Endothelial cell (in vitro differentiated cells): ENCODE data around the gene RGL3. TPM values are rescaled to one million over a fixed set of nuclear protein-coding genes. Genes with fewer than 3 reads are reported as not detected.
"Not testable (repeated sequence)": the region's sequence is repeated elsewhere in the genome, so short reads cannot be mapped to it uniquely, and the experiment has no call there.

Experiments
- DNase-seq: peaks from one replicate; pipeline ENCODE4 v3.0.0; 2021; ENCODE audit warnings: low spot score
- H3K27ac Mint-ChIP-seq: one replicate; pipeline ENCODE4 v1.8.0; 2021; ENCODE audit warnings: mixed read lengths, inconsistent platforms; ENCODE audit not compliant: unreplicated experiment
- H3K27me3 Mint-ChIP-seq: one replicate; pipeline ENCODE4 v1.8.0; 2021; ENCODE audit warnings: mild to moderate bottlenecking, moderate library complexity, mixed read lengths, inconsistent platforms; ENCODE audit not compliant: unreplicated experiment
- H3K36me3 Mint-ChIP-seq: one replicate; pipeline ENCODE4 v1.8.0; 2021; ENCODE audit warnings: mild to moderate bottlenecking, low read depth, mixed read lengths, inconsistent platforms; ENCODE audit not compliant: unreplicated experiment
- H3K4me1 Mint-ChIP-seq: one replicate; pipeline ENCODE4 v1.8.0; 2021; ENCODE audit warnings: mild to moderate bottlenecking, mixed read lengths, inconsistent platforms; ENCODE audit not compliant: unreplicated experiment
- H3K4me3 Mint-ChIP-seq: one replicate; pipeline ENCODE4 v1.8.0; 2021; ENCODE audit warnings: mild to moderate bottlenecking, mixed read lengths, inconsistent platforms; ENCODE audit not compliant: unreplicated experiment
- H3K9me3 Mint-ChIP-seq: one replicate; pipeline ENCODE4 v1.8.0; 2021; ENCODE audit warnings: mixed read lengths, inconsistent platforms; ENCODE audit not compliant: unreplicated experiment
- total RNA-seq: library from RNA; stranded (reverse); fragmentation: NEBNext Ultra II Directional; extraction: Animal tissue kit (Norgen Biotek cat#: 25700); gene quantifications from one replicate; pipeline ENCODE4 v1.2.1, GENCODE V29; 2021; ENCODE audit not compliant: unreplicated experiment
- TF ChIP-seq, protein P1 (sequence below): fragments of 200-600 bp; sonication (generic); IDR thresholded peaks from one replicate; pipeline ENCODE4 v1.5.0; 2021; ENCODE audit warnings: antibody characterized with exemption; ENCODE audit not compliant: unreplicated experiment

Gene RGL3
- total RNA-seq, 1 donor from 2014 or later, result 0.69 TPM

DNA sequence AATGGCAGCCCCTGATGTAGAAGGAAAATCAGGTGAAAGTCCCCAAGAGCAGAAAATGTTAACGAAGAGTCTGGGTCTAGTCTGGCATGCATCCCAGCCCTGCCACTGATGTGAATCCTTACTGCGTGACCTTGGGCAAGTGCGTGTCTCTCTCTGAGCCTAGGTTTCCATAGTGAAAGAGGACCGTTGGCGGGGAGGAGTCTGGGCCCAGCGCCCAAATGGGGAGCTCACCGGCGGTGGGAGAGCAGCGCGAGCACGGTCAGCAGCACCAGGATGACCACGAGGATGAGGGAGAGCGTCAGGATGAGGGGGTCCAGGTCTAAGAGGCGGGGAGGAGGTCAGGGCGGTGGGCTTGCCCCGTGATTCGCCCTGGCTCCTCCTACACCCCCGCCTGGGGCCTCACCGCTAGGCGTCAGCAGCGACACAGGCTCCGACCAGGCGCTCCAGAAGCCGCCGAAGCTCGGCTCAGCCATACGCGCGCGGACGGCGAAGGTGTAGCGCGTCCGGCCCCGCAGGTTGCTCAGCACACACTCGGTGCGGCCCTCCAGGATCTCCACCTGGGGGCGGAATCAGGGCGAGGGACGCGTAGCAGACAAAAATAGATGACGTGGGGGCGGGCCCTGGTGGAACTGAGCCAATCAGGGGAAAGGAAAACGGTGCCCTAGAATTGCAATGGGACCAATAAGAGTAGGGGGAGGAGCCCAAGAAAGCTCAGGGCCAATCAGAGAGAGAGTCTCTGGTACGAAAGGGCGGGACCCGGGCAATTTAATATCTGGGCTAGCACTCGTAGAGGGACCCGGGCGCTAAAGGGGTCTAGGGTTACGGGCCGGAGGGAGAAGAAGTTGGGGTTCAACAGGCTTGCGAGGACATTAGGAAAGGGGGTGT lies 38.2 kb downstream of the RGL3 start:
- DNase-seq, result peak; percentile 90
- peak overlapping the region; percentile 76 for H3K27ac Mint-ChIP-seq
- TF ChIP-seq, protein P1, sequence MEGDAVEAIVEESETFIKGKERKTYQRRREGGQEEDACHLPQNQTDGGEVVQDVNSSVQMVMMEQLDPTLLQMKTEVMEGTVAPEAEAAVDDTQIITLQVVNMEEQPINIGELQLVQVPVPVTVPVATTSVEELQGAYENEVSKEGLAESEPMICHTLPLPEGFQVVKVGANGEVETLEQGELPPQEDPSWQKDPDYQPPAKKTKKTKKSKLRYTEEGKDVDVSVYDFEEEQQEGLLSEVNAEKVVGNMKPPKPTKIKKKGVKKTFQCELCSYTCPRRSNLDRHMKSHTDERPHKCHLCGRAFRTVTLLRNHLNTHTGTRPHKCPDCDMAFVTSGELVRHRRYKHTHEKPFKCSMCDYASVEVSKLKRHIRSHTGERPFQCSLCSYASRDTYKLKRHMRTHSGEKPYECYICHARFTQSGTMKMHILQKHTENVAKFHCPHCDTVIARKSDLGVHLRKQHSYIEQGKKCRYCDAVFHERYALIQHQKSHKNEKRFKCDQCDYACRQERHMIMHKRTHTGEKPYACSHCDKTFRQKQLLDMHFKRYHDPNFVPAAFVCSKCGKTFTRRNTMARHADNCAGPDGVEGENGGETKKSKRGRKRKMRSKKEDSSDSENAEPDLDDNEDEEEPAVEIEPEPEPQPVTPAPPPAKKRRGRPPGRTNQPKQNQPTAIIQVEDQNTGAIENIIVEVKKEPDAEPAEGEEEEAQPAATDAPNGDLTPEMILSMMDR, result peak; percentile 56
- H3K4me1 Mint-ChIP-seq, result peaks cover 26% of the 10 kb centered on the region
- H3K36me3 Mint-ChIP-seq, result peaks cover 10% of the 10 kb centered on the region
- H3K9me3 Mint-ChIP-seq, result no peaks in the 10 kb centered on the region
- peak overlapping the region; percentile 94 for H3K4me3 Mint-ChIP-seq
- peaks cover 13% of the 10 kb centered on the region for H3K27me3 Mint-ChIP-seq

DNA sequence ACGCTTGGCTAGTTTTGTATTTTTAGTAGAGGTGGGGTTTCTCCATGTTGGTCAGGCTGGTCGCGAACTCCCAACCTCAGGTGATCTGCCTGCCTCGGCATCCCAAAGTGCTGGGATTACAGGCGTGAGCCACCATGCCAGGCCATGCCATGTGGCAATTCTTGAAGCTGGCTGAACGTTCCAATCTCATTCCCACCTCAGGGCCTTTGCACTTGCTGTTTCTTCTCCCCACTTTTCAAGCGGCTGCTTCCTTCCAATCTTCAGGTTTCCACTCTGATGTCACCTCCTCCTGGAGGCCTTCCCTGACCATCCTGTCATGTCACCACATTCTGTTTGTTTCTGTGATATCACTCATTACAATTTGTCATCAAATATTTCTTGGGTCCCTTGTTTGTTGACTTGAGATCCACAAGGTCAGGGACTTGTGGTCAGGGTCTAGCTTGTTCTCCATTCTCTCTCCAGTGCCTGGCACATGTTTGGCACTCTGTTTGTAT lies 39.2 kb downstream of the RGL3 start:
- Mint-ChIP-seq H3K36me3 (peaks cover 10% of the 10 kb centered on the region), H3K9me3 (no peaks in the 10 kb centered on the region), H3K27me3 (peaks cover 14% of the 10 kb centered on the region), H3K4me3 (no peak overlapping the region), H3K4me1 (peaks cover 29% of the 10 kb centered on the region), H3K27ac (peak overlapping the region; percentile 16)
- DNase-seq, result no peak
- TF ChIP-seq, protein P1, result no peak

DNA sequence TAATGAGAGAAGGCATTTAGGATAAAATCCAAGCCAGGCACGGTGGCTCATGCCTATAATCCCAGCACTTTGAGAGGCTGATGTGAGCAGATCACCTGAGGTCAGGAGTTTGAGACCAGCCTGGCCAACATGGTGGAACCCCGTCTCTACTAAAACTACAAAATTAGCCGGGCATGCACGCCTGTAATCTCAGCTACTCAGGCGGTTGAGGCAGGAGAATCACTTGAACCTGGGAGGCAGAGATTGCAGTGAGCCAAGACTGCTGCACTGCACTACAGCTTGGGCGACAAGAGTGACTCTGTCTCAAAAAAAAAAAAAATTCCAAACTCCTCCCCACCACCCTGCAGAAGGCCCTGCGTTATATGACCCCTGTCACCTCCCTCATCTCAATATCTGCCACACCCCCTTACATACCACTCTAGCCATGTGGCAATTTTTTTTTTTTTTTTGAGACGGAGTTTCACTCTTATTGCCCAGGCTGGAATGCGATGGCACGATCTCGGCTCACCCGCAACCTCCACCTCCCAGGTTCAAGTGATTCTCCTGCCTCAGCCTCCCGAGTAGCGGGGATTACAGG lies 39.8 kb downstream of the RGL3 start:
- not testable (repeated sequence) for H3K9me3 Mint-ChIP-seq, H3K27ac Mint-ChIP-seq
- H3K4me1 Mint-ChIP-seq, result peaks cover 26% of the 10 kb centered on the region

DNA sequence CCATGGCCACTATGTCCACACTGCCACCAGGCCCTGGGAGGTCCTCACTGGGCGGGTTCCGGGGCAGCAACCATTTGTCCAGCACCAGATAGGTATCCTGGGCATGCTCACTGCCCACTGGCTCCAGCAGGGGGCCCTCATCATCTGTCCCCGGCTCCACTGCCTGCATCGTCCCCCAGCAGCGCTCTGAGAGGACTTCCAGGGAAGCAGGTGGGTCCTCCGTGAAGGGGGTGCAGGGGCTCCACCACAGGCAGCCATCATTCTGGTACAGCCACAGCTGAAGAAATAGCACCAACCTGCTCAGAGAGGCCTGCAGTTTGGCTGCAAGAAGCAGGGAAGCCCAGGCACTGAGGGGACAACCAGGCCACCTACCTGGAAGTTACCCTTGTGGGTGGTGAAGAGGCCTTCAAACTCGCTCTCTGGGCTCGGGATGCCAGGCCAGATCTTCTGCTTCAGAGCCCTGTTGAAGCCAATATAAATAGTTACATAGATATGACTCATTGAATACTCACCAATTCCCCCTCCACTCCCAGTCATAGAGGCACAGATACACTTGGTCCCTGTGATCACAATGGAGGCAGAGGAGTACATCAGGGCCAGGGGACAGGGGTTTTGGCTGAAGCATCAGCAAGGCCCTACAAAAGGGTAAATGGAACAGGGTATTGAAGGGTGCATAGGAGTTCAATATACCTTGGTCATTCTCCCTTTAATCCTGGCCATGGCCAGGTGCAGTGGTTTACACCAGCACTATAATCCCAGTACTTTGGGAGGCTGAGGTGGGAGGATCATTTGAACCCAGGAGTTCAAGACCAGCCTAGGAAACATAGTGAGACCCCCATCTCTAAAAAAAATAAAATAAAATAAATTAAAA lies 40.6 kb downstream of the RGL3 start:
- peaks cover 26% of the 10 kb centered on the region for H3K4me1 Mint-ChIP-seq
- DNase-seq, result peak; percentile 76
- TF ChIP-seq, protein P1, result peak; percentile 65
- peaks cover 10% of the 10 kb centered on the region for H3K36me3 Mint-ChIP-seq
- peaks cover 11% of the 10 kb centered on the region for H3K27me3 Mint-ChIP-seq
- no peaks in the 10 kb centered on the region for H3K9me3 Mint-ChIP-seq
- no peak overlapping the region for H3K4me3 Mint-ChIP-seq
- no peak overlapping the region for H3K27ac Mint-ChIP-seq

More for the DNA sequence above, 39.8 kb downstream of the RGL3 start:
- not testable (repeated sequence) for DNase-seq, H3K36me3 Mint-ChIP-seq, H3K4me3 Mint-ChIP-seq
- peaks cover 11% of the 10 kb centered on the region for H3K27me3 Mint-ChIP-seq

DNA sequence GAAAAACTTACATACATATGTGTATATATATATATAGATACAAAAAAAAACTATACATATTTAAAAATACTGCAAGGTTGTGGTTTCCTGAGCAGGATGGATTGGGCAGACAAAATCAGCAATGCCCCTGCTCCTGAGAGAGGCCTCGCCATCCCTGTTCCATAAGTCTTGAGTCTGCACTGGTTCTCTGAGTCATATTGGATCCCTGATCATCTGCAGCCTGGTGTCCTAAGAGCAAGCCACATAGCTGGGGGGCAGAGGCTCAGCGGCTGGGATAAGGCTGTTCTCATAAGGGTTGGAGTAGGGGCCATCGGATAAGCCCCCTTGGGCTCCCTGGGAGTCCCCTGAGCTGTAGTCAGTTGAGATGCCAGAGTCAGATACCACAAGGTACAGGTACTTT lies 41.4 kb downstream of the RGL3 start:
- H3K4me1 Mint-ChIP-seq, result peaks cover 26% of the 10 kb centered on the region
- no peaks in the 10 kb centered on the region for H3K9me3 Mint-ChIP-seq
- no peak overlapping the region for H3K4me3 Mint-ChIP-seq
- TF ChIP-seq, protein P1, result no peak
- H3K27me3 Mint-ChIP-seq, result peaks cover 15% of the 10 kb centered on the region
- DNase-seq, result no peak
- H3K36me3 Mint-ChIP-seq, result peaks cover 10% of the 10 kb centered on the region
- no peak overlapping the region for H3K27ac Mint-ChIP-seq
